GM18861 (cell line): ENCODE data around the gene TYMP.

Source experiments
- ATAC-seq: cut with Tn5 transposase; IDR thresholded peaks from one replicate; pipeline ENCODE4 v1.9.1; 2021; ENCODE audit not compliant: unreplicated experiment

The TYMP gene, protein sequence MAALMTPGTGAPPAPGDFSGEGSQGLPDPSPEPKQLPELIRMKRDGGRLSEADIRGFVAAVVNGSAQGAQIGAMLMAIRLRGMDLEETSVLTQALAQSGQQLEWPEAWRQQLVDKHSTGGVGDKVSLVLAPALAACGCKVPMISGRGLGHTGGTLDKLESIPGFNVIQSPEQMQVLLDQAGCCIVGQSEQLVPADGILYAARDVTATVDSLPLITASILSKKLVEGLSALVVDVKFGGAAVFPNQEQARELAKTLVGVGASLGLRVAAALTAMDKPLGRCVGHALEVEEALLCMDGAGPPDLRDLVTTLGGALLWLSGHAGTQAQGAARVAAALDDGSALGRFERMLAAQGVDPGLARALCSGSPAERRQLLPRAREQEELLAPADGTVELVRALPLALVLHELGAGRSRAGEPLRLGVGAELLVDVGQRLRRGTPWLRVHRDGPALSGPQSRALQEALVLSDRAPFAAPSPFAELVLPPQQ

GRCh38 chr22:50529897-50530579, at the start of gene TYMP:
Gene TYMP (minus strand): TSS chr22:50530012. CDS start chr22:50529709, 303 bp downstream.
- ATAC-seq: no peak

DNA sequence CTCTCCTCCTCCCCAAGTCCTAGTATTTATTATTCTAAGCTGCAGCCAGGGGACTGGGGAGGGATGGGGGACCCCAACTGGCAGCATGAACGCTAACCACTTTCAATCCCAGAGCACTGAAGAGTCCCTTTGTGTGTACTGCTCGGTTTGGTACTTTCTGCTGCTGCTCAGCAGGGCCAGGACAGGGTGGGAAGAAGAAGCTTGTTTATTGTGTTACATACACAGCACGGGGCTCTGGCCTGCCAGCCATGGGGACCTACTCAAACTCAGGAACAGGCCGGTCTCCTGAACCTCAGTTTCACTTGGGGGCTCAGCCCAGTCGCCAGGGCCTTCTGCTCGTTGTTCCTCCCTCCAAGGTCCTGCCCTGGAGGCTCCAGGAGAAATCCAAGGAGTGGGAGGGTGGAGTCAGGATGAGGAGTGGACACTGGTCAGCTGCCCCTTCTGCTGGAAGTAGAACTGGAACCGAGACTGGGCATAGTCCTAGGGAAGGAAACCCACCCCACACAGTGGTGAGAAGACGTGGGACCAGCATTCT, 49.0 kb upstream of the TYMP start:
- ATAC-seq: no peak

DNA sequence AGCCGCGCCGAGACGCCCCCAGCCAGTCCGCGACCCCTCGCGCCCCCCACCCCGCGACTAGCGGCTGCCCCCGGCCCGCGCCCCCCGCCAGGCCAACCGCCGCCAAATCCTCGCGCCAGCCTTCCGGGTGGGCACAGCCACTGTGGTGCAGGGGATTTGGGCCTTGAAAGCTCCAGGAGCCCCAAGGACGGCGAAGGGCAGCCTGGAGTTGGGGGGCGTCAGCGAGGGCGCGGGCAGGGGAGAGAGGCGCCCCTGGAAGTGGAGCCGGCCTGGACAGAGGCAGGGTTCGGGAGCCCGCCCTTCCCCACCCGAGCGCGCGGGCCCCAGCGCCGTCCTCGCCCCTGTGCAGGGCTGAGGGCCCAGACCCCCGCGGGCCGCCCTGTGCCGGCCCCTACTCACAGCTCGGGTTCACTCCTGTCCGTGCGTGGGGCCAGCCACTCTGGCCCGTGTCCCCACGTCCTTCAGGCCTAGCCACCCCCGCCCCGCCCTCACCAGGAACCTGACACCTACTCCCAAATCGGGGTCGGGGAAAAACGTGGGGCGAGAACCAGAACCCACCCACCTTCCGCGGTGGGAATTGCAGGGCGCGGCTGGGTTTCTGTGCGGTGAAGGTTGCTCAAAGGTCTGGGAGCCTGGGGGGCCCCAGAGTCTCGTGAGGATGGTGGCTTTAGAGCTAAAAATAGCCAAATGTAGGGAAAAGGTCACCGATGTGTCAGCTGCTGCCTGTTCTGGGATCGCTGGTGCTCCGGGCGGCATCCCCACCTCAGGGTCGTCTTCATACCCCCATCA, 48.4 kb upstream of the TYMP start, which contains the start of gene CPT1B:
CPT1B (minus strand) TSS at position 441 of the 789 bp plus-strand sequence. CDS start 512 bp downstream, outside the sequence.
- ATAC-seq: no peak

- no peak for ATAC-seq
Measured at GRCh38 chr22:50577697-50577986, 47.8 kb upstream of the TYMP start.

DNA sequence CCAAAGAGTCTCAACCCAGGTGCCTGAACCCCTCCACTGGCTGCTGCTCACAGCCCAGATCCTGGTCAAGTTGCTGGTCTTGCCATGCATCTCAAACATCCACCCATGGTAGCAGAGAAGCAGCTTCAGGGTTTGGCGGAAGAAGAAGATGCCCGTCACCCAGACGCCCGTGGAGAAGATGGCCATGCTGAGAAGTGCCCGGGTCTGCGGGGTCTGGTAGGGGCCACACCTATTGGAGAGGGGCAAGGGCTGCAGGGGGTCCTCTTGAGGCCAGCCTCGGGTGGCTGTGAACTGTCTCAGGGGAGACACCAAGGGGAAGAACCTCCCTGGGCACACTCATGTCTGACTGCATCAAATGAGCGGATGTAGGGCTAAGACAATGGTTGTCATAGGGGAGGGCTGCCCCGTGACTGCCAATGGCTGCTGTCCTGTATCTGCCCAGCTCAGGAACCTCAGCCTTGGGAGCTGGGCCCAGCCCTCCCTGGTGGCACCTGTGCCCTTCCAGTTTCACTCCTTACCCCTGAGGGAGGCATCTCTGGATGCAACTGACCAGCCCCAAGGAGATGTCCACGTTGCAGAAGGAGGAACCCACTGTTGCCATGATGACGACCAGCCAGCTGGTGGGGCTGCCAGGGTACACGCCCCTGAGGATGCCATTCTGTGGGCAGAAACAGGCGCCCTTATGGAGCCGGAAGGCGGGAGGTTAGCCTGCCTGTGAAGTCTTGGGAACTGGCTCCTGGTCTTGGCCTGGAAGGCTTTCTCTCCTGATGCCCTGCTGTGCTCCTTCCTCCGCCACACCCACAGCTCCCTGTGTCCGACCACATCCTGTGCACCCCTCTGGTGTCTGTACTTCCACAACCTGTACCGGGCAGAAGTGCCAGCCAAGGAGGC, 47.2 kb upstream of the TYMP start:
- ATAC-seq: no peak

DNA sequence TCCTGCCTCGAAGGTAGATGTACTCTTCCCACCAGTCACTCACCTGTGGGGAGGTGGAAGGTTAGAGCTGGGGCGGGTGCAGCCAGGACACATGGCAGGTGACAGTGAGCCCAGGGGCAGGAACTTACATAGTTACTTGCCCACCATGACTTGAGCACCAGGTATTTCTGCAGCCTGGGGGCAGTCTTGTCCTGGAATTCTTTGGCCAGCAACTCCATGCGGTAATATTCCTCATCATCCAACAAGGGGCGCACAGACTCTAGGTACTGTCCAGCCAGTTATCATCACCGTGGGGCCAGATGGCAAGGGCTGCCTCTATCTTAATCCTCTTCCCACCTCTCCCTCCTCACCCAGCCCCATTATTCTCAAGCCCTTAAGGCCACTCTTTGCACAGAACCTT, 46.3 kb upstream of the TYMP start:
- no peak for ATAC-seq

DNA sequence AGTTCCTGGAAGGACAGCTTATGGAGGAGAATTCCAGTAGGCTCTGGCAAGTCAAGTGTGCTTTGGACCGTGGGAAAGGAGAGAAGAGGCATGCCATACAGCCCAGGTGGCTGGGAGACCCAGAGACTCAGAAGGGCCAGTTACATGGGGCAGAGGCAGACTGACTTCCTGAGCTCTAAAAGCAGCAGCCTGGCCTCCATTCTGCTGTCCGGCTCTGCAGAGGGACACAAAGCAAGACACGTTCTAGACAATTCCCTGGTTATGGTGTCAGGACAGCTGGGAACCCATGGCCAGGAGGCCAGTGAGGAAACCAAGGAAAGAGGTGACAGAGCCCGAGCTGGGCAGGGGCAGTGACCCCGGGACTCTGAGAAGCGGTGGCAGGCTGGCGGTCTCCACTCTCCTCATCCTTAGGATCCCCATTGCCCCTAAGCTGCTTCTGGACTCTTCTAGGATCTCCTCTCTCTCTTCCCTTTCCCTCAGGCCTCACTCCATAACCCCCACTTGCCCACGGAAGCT, 45.7 kb upstream of the TYMP start:
- no peak for ATAC-seq

DNA sequence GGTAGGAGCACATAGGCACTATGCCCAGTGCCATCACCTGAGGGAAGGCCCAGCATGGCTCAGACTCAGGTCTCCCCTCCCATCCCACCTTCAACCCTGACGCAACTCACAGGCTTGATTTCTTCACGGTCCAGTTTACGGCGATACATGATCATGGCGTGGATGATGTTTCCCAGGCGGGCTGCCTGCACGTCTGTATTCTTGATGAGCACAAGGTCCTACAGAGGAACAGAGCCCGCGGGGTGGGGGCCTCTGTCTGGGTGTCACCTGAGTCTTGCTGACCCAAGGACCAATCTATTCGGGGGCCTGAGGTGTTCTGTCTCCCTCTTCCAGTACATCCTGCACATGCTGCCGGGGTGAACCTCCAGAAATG, 44.6 kb upstream of the TYMP start:
- ATAC-seq: no peak

DNA sequence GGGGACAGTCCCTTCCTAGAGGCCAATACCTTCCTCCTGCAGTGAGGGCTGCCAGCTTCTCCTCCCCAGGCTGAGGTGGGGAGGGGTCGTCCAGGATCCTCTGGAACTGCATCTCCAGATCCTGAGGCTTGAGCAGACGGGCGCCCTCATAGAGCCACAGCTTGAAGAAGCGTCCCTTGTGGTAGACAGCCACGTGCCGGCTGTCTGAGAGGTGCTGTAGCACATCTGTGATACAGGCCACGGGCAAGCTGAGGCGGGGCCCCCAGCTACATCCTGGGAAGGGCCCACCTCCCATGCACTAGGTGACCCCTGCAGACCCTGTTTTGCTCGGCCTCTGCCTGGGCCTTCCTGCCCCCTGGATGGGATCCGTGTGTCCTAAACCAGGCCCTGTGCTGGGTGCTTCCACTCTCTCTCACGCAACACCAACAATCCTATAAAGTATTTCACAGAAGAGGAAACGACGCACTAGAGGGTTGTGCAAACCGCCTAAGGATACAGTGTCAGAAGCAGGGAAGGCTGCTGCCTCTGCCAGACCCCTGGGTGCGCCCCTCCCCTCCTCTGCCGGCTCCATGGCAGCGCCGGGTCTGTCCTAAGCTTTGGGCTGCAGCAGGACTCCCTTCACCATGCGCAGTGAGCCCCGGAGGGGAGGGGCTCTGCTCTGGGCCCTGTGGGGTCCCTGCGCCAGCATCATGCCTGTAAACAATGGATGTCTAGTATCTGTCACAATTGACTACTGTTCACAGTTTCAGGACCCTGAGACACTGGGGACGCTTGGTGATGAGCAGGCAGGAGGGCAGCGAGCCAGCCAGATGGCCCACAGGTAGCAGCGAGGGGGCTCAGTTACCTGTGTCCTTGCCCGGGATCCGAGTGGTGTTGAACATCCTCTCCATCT, 43.9 kb upstream of the TYMP start:
- no peak for ATAC-seq

DNA sequence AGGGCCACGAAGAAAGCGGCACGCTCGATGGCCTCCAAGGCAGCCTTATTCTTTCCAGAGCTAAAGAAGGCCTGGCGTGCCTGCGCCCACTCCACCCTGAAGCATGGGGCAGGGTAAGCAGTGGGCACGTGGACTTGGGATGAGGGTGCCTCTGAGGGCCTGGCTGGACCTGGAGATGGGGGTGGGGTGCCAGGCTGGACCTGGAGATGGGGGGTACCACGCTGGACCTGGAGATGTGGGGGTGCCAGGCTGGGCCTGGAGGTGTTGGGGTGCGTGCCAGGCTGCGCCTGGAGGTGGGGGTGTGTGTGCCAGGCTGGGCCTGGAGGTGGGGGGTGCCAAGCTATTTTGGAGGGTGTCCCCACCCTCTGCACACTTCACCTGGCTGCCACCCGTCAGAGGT, 43.2 kb upstream of the TYMP start:
- no peak for ATAC-seq

- ATAC-seq: no peak
Measured at GRCh38 chr22:50571264-50572175, 41.7 kb upstream of the TYMP start.

- ATAC-seq: no peak
Measured at GRCh38 chr22:50570861-50571260, 41.0 kb upstream of the TYMP start.

- no peak for ATAC-seq
Measured at GRCh38 chr22:50569896-50570535, 40.2 kb upstream of the TYMP start.

DNA sequence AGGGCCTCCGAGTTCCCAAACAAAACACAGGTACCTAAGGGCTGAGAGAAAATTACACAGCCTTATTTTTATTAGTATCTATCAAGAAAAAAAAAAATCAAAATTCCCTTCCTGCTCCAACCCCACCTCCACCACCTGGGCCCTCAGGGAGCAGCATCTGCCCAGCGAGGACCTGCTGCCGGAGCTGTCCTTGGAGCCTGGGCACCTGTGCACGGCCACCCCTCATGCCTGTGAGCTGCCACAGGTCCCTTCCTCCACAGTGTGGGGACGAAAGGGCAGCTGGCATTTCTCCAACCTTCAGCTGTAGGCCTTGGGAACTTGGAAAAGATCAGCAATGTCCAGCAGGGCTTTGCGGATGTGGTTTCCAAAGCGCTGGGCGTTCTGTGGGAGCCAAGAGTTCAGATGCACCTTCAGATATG, 39.2 kb upstream of the TYMP start:
- ATAC-seq: no peak

DNA sequence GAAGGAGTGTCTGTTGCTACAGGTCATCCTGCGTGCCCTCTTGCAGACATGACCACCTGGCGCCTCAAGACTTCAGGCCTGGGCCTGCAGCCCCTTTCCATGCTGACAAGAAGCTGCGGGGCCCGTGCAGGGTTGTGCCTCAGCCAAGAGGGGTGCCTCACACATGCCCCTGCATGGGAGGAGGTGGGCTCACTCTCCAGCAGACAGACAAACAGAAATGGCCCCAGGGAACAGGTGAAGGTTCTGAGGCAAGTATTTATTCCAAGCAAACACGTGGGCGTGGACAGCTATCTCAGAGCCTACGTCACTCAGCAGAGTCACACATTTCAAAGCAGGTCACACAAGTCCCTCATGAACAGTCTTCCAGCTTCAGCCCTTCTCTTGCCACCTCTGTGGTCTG, 38.8 kb upstream of the TYMP start:
- ATAC-seq: no peak

DNA sequence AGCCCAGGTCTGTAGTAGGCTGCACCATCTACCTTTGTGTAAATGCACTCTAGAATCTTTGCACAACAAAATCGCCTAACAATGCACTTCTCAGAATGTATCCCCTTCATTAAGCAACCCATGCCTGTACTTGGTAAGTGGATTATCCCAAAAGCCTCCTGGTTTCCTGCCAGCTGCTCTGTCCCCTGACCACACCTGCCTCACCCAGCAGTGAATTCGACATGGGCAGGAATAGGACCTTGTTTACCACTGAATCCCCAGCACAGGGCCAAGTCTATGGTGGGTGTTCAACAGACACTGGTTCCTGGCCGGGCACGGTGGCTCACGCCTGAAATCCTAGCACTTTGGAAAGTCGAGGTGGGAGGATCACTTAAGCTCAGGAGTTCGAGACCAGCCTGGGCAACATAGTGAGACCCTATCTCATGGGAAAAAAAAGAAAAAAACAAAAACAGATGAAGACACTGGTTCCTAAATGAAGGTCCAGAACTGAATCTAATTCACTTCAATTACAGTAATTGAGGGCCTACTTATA, 38.0 kb upstream of the TYMP start:
- no peak for ATAC-seq

GRCh38 chr22:50564289-50564688, 34.5 kb upstream of the TYMP start:
- ATAC-seq: no peak
